ENCODE measurements around the gene IL17D. TPM values are rescaled to one million over a fixed set of nuclear protein-coding genes. Genes with fewer than 3 reads are reported as not detected.

Gene IL17D
- total RNA-seq, 1 experiment from 2014 or later, result 1.2 TPM

DNA sequence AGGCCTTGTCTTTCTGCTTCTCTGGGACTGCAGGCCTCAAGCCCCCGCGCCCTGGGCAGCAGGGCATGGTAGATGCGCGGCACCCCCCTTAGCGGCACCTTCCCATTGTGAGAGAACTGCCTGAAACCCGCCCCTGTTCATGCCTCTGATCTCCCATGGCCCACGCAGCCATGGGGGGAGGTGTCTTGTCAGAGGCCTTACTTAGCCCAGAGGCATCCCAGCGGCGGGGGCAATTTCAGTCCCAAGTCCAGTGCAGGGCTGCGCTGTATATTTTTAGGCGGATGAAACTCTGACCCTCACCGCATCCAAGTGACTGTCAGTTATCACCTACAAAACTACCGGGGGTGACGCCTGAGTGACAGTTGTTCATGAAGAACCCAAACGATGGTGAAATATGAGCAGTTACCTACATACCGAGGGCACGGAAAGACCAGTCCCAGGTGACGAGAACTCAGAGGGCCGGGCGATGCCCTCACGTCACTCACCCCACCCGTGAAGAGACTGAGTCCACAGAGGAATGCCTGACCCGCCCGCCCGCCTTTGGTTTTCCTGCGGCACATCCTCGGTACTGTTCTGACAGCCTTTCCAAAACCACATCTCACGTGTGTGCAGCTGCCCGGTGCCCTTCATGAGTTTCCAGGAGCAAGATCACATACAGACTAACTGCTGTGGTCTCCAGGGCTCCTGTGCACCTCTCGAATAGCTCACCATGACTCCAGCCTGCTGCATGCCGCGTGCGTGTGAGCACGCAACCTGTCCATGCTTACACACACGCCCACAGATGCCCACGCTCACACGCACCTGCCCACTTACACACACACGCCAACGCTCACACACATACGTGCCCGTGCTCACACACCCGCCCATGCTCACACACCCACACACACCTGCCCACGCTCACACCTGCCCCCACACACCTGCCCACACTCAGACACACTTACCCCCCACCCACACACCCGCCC is 14.4 kb downstream of the IL17D start:
- no peak overlapping the region for H3K27ac ChIP-seq (ENCODE audit: insufficient read length, low read depth, low read length)
- H3K4me1 ChIP-seq (ENCODE audit: insufficient read depth, low read length), result no peaks in the 10 kb centered on the region
- peaks cover 25 to 26% of the 10 kb centered on the region in 2 experiments for H3K4me1 Mint-ChIP-seq
- H4K5ac ChIP-seq (ENCODE audit: insufficient read length, low read depth, low read length), result no peak overlapping the region
- H2BK120ac ChIP-seq (ENCODE audit: low read depth, low read length, poor library complexity, severe bottlenecking), result no peak overlapping the region
- H2AK5ac ChIP-seq (ENCODE audit: insufficient read length, low read length), result no peak overlapping the region
- H3T11ph ChIP-seq (ENCODE audit: low read length), result no peak overlapping the region
- no peak overlapping the region for H2AFZ ChIP-seq (ENCODE audit: low read length)
- no peak overlapping the region for H3K4me2 ChIP-seq (ENCODE audit: insufficient read depth, insufficient read length, low read length)
- no peak overlapping the region for H4K91ac ChIP-seq (ENCODE audit: insufficient read length, low read depth, low read length)
- no peaks in the 10 kb centered on the region for H3K27me3 ChIP-seq (ENCODE audit: insufficient read depth, low read length)
- no CpG with 5 or more reads among the region's 44 CpGs for WGBS (ENCODE audit: extremely low coverage, insufficient read length, low lambda C conversion rate)
- H2BK5ac ChIP-seq (ENCODE audit: insufficient read length, low read length), result no peak overlapping the region
- no peaks in the 10 kb centered on the region for H3K9me3 Mint-ChIP-seq
- H4K8ac ChIP-seq (replicated peaks; ENCODE audit: insufficient read length, low read depth, low read length), result no peak overlapping the region
- H2BK12ac ChIP-seq (ENCODE audit: insufficient read length, low read depth, low read length), result no peak overlapping the region
- no peaks in the 10 kb centered on the region for H3K9me3 ChIP-seq (ENCODE audit: control insufficient read depth, low read depth, low read length)
- no peak overlapping the region for H3K9ac ChIP-seq (ENCODE audit: extremely low read depth, insufficient read length, low read length)
- H3K18ac ChIP-seq (ENCODE audit: insufficient read length, low read depth, low read length), result no peak overlapping the region
- no peak overlapping the region for H3K56ac ChIP-seq (ENCODE audit: insufficient read length, low read depth, low read length)
- H3K36me3 Mint-ChIP-seq (ENCODE audit: insufficient read depth in 1 of 3, low read depth in 3 of 3), result no peaks in the 10 kb centered on the region
- no peak overlapping the region for H3K23ac ChIP-seq (ENCODE audit: insufficient read length, low read depth, low read length)
- TF ChIP-seq CTCF (conservative IDR thresholded peaks at IDR 0.05), result no peak
- no peaks in the 10 kb centered on the region for H3K79me2 ChIP-seq (ENCODE audit: insufficient read depth, low read length)
- H3K4me3 Mint-ChIP-seq, result no peak overlapping the region
- H3K79me1 ChIP-seq (ENCODE audit: insufficient read depth, low read depth, low read length, poor library complexity, severe bottlenecking), result no peaks in the 10 kb centered on the region
- no peak overlapping the region for H3K4ac ChIP-seq (ENCODE audit: low read depth, low read length)
- H3K14ac ChIP-seq (ENCODE audit: insufficient read depth, low read length), result no peak overlapping the region
- no peak overlapping the region for H2BK15ac ChIP-seq (ENCODE audit: low read depth, low read length)
- DNase-seq, result no peak
- peaks cover 40% of the 10 kb centered on the region for H3K27me3 Mint-ChIP-seq (ENCODE audit: low read depth)
- no peaks in the 10 kb centered on the region for H4K20me1 ChIP-seq (ENCODE audit: control insufficient read depth, insufficient read depth, insufficient read length)
- H3K23me2 ChIP-seq (ENCODE audit: insufficient read length, low read depth, low read length, poor library complexity, severe bottlenecking), result no peaks in the 10 kb centered on the region
- no peak overlapping the region for H2BK20ac ChIP-seq (ENCODE audit: low read depth, low read length, poor library complexity, severe bottlenecking)
- no peak overlapping the region for H3K27ac Mint-ChIP-seq

All from H9 (cell line).